Suprapubic skin (tissue), 4 donors: ENCODE measurements around the gene FEM1B. TPM values are rescaled to one million over a fixed set of nuclear protein-coding genes. Genes with fewer than 3 reads are reported as not detected.

Source experiments
- DNase-seq, 2 donors: peaks; one replicate each; pipeline ENCODE4 v3.0.0-alpha.2; 2019; ENCODE audit warnings: low spot score in 2 of 2
- H3K27ac ChIP-seq: fragments of 200-600 bp; sonication (generic); one replicate; pipeline ENCODE4 v1.5.1; 2019
- H3K27me3 ChIP-seq: fragments of 200-600 bp; sonication (generic); one replicate; pipeline ENCODE4 v1.5.1; 2019
- H3K36me3 ChIP-seq: fragments of 200-600 bp; sonication (generic); one replicate; pipeline ENCODE4 v1.5.1; 2019
- H3K4me1 ChIP-seq: fragments of 200-600 bp; sonication (generic); one replicate; pipeline ENCODE4 v1.5.1; 2019
- H3K4me3 ChIP-seq: fragments of 200-600 bp; sonication (generic); one replicate; pipeline ENCODE4 v1.5.1; 2019; ENCODE audit warnings: mild to moderate bottlenecking
- H3K9me3 ChIP-seq: fragments of 200-600 bp; sonication (generic); one replicate; pipeline ENCODE4 v1.5.1; 2019
- EP300 ChIP-seq: sonication (generic); formaldehyde crosslinking; IDR thresholded peaks from one replicate; pipeline ENCODE4 v1.6.1; 2017; ENCODE audit warnings: antibody characterized with exemption
- POLR2A ChIP-seq, 2 donors: fragments of 450-650 bp; IDR thresholded peaks; one replicate each; pipeline ENCODE4 v1.6.1; 2017; ENCODE audit warnings: antibody characterized with exemption in 2 of 2, mild to moderate bottlenecking in 2 of 2, moderate library complexity in 2 of 2
- POLR2AphosphoS5 ChIP-seq, 3 donors: sonication (generic); formaldehyde crosslinking; IDR thresholded peaks; one replicate each; pipeline ENCODE4 v1.6.1; 2017; ENCODE audit warnings: antibody characterized with exemption in 3 of 3
- WGBS: methylation state at CpG from one replicate; pipeline ENCODE4 v1.1.5; 2018; 5-methylcytosine and 5-hydroxymethylcytosine counted together
- total RNA-seq, 4 donors: library from RNA; depleted of rRNA; stranded (reverse); fragments of >200 nt; gene quantifications; one replicate each; pipeline ENCODE4 v1.1.0, GENCODE V29; 2016
- TF ChIP-seq, protein P1 (sequence below), 2 donors: fragments of 200-600 bp in 1 of 2; fragments of 450-650 bp in 1 of 2; sonication (generic) in 1 of 2; IDR thresholded peaks; one replicate each; pipeline ENCODE4 v1.5.1; 2016 to 2019; ENCODE audit warnings: antibody characterized with exemption in 2 of 2, mild to moderate bottlenecking in 1 of 2, moderate library complexity in 1 of 2

FEM1B gene
- total RNA-seq, 4 donors from 2014 or later = 56.3 to 89.6 (median 63.8) TPM

GRCh38 chr15:68326711-68327354 is 49.3 kb downstream of the FEM1B start:
- Histone ChIP-seq H3K9me3 (no peaks in the 10 kb centered on the region), H3K27ac (no peak overlapping the region), H3K4me3 (no peak overlapping the region), H3K36me3 (no peaks in the 10 kb centered on the region), H3K4me1 (no peaks in the 10 kb centered on the region), H3K27me3 (peaks cover 5% of the 10 kb centered on the region)
- TF ChIP-seq, protein P1, sequence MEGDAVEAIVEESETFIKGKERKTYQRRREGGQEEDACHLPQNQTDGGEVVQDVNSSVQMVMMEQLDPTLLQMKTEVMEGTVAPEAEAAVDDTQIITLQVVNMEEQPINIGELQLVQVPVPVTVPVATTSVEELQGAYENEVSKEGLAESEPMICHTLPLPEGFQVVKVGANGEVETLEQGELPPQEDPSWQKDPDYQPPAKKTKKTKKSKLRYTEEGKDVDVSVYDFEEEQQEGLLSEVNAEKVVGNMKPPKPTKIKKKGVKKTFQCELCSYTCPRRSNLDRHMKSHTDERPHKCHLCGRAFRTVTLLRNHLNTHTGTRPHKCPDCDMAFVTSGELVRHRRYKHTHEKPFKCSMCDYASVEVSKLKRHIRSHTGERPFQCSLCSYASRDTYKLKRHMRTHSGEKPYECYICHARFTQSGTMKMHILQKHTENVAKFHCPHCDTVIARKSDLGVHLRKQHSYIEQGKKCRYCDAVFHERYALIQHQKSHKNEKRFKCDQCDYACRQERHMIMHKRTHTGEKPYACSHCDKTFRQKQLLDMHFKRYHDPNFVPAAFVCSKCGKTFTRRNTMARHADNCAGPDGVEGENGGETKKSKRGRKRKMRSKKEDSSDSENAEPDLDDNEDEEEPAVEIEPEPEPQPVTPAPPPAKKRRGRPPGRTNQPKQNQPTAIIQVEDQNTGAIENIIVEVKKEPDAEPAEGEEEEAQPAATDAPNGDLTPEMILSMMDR (IDR thresholded peaks at IDR 0.05) = no peak
- TF ChIP-seq POLR2A (IDR thresholded peaks at IDR 0.05) = no peak
- WGBS = 70% methylated on average over 5 of the region's 11 CpGs
- no peak for DNase-seq

DNA sequence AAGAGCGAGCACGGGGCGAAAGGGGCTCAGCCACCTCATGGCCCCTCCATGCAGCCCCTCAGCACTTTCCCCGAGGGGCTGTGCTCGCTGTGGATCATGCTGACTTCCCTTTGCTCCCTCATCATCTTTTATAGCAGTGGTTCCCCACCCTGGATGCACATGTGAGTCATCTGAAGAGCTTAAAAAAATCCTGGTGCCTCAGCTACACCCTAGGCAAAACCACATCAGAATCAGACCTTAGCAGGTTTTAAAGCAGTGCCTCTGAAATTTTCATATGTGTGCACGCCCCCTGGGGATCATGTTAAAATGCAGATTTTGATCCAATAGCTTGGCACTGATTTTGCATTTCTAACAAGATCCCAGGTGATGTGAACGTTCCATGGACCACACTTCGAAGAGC is 50.9 kb downstream of the FEM1B start:
- DNase-seq = no peak
- Histone ChIP-seq H3K4me1 (peaks cover under 1% of the 10 kb centered on the region), H3K4me3 (no peak overlapping the region), H3K9me3 (no peaks in the 10 kb centered on the region), H3K27ac (no peak overlapping the region), H3K36me3 (no peaks in the 10 kb centered on the region), H3K27me3 (peaks cover 5% of the 10 kb centered on the region)
- WGBS = 53% methylated on average over 8 of the region's 8 CpGs
- TF ChIP-seq EP300 (no peak), POLR2AphosphoS5 (IDR thresholded peaks at IDR 0.05) (no peak), POLR2A (IDR thresholded peaks at IDR 0.05) (no peak)
- TF ChIP-seq, protein P1 (IDR thresholded peaks at IDR 0.05) = no peak

DNA sequence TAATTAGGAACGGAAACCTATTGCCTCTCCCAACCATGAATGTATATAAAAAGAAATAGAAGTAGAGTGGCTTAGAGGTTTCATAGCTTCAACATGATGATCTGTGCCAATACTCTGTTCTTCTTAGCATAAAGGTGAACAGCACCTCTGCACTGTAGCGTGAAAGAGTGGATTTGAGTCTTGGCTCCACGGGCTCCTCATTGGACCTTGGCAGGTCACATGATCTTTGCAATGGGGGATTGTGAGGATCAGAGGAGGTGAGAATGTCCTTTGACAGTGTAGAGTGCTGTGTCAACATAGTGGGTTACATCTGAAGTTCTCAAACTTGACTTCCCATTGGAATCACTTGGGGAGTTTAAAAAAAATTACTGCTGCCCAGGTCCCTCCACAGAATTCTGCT is 51.4 kb downstream of the FEM1B start:
- no peak overlapping the region for H3K27ac ChIP-seq
- no peak overlapping the region for H3K4me3 ChIP-seq
- TF ChIP-seq POLR2AphosphoS5 (IDR thresholded peaks at IDR 0.05) (no peak), POLR2A (IDR thresholded peaks at IDR 0.05) (no peak), EP300 (no peak)
- TF ChIP-seq, protein P1 (IDR thresholded peaks at IDR 0.05) = no peak
- no peaks in the 10 kb centered on the region for H3K36me3 ChIP-seq
- H3K4me1 ChIP-seq = peaks cover 6% of the 10 kb centered on the region
- peaks cover 5% of the 10 kb centered on the region for H3K27me3 ChIP-seq
- DNase-seq = no peak
- no peaks in the 10 kb centered on the region for H3K9me3 ChIP-seq
- WGBS = 92% methylated on average over 3 of the region's 3 CpGs

- 74% methylated on average over 6 of the region's 6 CpGs for WGBS
- Histone ChIP-seq H3K4me1 (peaks cover 18% of the 10 kb centered on the region), H3K4me3 (no peak overlapping the region), H3K36me3 (no peaks in the 10 kb centered on the region), H3K9me3 (no peaks in the 10 kb centered on the region), H3K27me3 (peaks cover 5% of the 10 kb centered on the region), H3K27ac (no peak overlapping the region)
- DNase-seq = no peak
- TF ChIP-seq, protein P1 (IDR thresholded peaks at IDR 0.05) = no peak
- TF ChIP-seq EP300 (no peak), POLR2A (IDR thresholded peaks at IDR 0.05) (no peak), POLR2AphosphoS5 (IDR thresholded peaks at IDR 0.05) (no peak)
These were observed 52.9 kb downstream of the FEM1B start for GRCh38 chr15:68330416-68330815.

DNA sequence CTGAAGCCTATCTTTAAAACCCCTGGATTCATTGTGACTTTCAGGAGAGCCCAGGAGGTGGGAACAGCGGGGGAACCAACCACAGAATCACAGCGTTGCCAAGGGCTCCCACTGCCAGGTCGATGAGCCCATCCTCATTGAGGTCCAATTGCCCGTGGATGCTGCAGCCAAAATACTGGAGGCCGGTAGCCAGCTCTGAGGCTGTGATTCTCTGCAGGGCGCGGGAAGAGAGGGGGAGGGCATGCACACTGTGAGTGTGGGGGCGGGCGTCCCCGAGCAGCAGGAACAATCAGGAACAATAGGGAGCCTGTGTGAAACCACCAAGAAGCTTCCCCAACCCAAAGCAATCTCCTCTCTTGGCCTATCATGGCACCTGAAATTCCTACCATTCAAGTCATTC is 53.4 kb downstream of the FEM1B start:
- Histone ChIP-seq H3K36me3 (no peaks in the 10 kb centered on the region), H3K27me3 (peaks cover 5% of the 10 kb centered on the region), H3K27ac (no peak overlapping the region), H3K4me3 (no peak overlapping the region), H3K9me3 (no peaks in the 10 kb centered on the region), H3K4me1 (peaks cover 20% of the 10 kb centered on the region)
- no peak for DNase-seq
- no peak for TF ChIP-seq EP300
- TF ChIP-seq, protein P1 (IDR thresholded peaks at IDR 0.05) = no peak
- TF ChIP-seq POLR2AphosphoS5 (IDR thresholded peaks at IDR 0.05) = no peak
- TF ChIP-seq POLR2A (IDR thresholded peaks at IDR 0.05) = no peak
- 66% methylated on average over 10 of the region's 10 CpGs for WGBS
